ENCODE results near the gene KCNJ14. TPM values are rescaled to one million over a fixed set of nuclear protein-coding genes. Genes with fewer than 3 reads are reported as not detected.

The KCNJ14 gene
- total RNA-seq, 1 donor from 2014 or later, result 0.76 TPM

DNA sequence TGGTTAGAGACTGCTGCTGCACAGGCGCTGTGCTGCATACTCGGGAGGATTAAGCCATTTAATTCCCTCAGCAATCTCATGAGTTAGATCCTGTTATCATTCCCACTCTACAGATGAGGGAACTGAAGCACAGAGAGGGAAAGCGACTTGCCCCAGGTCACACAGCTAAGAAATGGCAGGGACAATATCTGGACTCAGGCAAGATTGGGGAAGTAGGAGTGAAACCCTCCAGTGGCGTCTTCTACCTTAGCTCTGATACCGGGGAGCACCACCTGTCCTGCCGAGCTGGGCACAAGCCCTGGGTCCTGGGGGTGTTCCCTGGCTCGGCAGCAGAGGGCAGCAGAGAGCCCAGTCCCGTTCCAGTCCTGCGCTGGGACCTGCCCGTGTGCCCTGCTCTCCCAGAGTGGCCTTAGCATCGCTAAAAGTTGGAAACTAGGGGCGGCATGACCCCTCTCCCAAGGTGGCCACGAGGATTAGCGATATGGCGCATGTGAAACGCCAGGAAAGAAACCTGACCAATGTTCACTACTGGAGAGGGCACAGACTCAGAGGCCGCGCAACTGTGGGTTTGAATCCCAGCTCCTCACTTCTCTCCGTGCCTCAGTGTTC is 34.3 kb downstream of the KCNJ14 start:
- ATAC-seq, result peak; percentile 15

GRCh38 chr19:48490981-48491792 is 35.8 kb downstream of the KCNJ14 start:
- ATAC-seq, result no peak

- ATAC-seq, result no peak
Measured at GRCh38 chr19:48491793-48492123, 36.4 kb downstream of the KCNJ14 start.

DNA sequence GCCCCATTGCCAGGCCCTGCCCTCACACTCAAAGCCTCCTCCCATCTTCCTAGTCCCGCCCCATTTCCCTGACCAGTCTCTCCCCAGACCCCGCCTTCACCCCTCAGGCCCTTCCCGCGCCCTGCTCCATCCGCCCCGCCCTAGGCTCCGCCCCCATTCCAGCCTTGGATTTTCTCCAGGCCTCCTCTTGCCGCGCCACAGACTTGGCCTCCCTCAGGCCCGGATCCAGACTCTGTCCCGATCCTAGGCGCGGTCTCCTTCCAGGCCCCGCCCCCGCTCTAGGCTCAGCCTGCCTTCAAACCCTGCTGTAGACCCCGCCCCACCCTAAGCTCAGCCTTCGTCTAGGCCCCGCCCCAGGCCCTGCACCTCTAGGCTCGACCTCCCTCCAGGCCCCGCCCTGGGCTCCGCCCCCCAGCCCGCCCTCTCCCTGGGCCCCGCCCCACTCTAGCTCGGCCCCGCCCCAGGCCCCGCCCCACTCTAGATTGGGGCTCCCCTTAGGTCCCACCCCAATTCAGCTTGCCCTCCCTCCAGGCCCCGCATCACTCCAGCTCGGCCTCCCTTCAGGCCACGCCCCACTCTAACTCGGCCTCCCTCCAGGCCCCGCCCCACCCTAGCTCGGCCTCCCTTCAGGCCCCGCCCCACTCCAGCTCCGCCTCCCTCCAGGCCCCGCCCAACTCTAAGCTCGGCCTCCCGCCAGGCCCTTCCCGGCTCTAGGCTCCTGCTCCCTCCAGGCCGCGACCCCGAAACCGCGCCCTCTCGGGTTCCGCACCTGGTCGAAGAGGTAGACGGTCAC is 37.7 kb downstream of the KCNJ14 start:
- peak; percentile 89 for ATAC-seq

DNA sequence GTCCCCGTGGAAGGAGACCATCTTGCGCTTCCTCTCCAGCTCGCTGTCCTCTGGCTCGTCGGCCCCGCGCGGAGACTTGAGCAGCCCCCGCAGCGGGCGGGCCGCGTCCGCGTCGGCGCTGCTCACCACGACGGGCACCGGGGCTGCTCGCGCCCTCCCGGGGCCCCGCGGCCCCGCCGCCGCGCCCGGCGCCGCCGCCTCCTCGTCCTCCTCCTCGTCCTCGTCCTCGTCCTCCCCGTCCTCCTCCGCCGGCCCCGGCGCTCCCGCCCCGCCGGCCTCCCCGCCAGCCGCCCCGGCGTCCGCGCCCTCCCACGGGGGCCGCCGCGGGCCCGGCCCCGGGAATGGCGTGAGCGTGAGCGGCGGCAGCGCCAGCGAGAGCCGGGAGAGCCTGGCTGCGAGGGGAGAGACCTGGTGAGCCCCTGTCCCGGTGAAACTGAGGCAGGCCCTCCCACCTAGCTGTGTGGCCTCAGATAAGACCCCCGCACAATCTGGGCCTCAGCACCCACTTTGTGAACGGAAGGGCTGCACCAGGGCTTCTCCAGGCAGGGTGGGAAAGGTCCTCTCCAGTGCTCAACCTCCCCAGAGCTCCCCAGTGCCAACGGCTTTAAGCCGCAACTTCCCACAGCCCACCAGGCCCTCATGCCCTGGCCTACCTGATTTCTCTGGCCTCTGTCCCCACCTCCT is 38.5 kb downstream of the KCNJ14 start:
- ATAC-seq, result no peak

DNA sequence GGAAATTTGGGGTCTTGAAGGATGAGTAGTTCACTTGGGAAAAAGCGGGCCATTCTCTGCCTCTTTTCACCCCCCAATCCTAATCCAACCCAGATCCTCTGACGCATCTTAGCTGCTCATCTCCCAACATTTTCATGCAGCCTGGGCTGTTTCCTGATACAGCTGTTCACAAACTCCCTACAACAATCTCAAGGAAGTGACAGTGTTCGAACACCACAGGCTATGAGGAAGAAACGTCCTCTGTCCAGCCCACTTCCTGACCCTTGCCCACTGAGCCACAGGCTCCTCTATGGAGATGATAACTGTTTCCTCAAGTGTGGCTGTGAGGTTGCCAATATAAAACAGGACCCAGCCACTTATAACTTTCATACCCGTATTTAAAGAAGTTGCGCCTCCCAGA is 40.0 kb downstream of the KCNJ14 start:
- ATAC-seq, result no peak

DNA sequence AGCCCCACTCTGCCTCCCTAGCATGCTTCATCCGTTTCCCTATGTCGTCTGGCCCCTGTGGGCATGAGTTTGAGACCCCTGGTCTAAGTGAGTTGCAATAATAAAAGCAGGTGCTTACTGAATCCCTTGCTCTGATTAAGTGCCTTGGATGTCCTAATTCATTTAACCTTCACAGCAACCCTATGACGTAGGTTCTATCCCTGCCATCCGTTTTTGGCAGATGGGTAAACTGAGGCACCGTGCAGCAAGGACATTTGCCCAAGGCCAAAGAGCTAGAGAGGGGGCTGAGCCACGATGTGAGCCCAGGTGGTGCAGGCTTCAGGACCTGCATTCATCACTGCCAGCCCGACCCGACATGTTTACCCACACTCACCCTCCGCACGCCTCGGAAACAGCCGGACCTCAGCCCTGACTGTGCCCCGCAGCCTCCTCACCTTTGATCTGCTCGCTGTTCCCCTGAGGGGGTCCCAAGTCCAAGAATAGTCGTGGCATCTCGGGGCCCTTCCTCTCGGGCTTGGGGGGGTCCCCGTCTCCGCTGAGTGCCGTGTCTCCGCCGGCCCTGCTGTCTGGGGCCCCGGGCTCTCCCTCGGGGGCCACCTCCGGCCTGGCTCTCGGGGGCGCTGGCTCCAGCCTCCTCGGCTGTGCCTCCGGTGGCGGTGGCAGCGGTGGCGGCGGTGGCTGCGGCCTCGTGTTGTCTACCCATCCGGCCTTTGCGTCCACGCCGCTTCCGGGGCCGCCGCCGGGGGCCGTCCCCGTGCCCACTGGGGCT is 41.8 kb downstream of the KCNJ14 start:
- ATAC-seq, result no peak

DNA sequence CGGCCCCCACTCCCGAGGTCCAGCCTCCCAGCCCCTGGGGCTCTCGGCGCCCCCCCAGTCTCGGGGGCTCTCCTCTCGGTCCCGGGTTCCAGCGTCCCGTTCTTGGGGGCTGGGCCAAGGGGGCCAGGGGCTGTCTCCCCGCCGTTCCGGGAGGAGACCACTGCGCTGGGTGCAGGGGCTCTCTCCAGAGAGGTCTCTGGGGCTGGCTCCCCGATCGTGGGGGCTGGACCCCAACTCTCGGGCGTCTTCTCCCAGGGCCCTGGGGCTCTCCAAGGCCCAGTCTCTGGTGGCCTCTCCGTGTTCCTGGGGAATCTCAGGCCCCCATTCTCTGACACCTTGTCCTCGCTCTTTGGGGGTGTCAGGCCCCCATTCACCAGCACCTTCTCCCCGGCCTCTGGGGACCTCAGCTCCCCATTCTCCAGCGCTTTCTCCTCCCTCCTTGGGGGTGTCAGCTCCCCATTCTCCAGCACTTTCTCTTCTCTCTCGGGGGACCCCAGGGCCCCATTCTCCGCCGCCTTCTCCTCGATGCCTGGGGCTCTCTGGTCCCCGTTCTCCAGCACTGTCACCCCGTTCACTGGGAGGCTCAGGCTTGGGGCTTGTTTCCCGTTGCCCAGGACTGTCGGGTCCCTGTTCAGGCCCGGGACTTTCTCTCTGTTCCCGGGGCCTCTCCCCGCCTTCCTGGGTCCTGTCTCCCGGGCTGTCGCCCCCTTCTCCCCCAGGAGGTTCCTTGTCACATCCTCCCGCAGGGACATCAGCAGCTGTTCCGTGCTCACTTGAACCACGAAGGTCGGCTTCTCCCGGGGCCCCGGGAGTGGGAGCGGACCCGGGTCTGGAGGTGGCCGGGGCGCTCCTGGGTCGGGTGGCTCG is 42.6 kb downstream of the KCNJ14 start:
- ATAC-seq, result no peak

DNA sequence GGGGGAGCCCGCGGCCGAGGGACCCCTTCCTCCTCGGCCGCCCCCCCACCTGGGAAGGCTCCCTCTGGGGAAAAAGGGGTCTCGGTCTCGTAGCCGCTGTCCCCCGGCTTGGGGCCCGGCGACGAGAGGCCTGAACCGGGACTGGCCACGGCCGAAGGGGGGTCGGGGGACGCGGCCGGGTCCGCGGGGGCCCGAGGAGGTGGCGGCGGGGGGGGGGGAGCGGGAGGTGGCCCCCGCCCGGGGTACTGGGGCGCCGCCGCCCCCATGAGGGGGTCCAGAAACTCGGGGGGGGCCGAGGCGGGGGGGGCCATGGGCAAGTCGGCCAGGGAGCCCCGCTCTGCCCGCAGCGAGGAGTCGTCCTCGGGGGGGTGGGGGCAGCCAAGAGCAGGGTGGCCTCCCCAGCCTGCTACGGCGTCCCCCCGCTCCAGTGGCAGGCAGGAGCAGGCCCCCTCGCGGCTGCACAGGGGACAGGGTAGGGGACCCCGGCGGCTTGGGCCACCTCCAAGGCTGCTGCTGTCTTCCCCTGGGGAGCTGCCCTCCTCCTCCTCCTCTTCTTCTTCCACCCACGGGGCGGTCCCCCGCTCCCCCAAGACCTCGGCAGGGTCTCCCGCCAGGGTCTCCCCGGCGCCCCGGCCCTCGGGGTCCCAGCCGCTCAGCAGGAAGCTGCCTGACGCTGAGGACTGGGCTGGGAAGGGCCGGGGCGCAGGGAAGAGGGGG is 43.4 kb downstream of the KCNJ14 start:
- ATAC-seq, result no peak

DNA sequence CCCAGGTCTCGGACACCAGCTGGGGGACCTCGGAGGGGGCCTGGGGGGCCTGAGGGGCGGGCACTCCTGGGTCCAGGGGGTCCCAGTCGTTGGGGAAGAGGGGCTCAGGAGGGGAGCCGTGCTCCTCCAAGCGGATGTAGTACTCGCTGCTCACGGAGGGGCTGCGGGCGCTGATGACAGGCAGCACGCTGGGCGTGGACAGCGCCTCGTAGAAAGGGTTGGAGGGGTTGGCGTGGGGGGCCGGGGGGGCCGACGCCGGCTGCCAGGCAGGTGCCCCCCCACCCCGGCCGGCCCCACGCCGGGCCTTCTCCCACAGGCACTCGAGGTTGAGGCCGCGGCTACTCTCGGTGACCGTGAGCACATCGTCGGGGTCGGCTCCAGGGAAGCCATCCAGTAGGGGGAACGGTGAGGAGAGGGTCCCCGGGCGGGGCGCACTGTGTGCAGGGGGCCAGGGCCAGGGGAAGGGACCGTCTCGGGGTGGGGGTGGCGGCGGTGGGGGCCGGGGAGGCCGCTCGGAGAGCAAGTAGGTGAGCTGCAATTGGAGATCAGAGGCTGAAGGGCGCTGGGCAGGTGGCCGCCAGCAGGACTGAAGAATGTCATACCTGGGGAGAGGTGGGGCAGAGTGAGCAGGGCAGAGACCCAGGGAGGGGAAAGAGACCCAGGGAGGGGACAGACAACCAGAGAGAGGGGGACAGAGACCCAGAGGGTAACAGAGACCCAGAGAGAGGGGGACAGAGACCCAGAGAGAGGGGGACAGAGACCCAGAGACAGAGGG is 44.1 kb downstream of the KCNJ14 start:
- ATAC-seq, result no peak

DNA sequence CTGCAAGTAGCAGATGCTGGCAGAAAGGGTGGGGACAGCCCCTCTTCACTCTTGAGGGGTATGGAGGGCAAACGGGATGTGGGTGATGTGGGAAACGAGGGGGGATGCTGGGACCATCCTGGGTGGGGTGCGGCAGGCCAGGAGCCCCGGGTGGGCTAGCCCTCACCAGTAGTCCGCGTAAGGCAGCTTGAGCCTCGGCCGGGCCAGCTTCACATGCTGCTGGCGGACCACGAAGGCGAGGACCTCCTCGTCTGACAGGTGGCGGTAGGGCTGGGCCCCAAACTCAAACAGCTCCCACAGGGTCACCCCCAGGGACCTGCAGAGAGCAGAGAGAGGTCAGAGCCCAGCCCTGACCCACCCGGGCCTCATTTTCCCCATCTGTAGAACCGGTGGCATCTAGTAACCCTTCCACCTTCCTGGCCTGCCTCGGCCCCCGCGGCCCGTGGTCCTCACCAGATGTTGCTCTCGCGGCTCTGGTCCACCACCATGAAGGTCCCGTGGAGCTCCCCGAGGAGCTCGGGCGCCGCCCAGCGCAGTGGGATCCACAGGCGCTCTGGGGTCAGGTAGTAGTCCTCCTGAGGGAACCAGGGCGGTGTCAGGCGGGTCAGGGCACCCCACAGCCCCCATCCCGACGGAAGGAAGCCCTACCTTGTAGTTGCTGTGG is 45.6 kb downstream of the KCNJ14 start:
- ATAC-seq, result no peak

DNA sequence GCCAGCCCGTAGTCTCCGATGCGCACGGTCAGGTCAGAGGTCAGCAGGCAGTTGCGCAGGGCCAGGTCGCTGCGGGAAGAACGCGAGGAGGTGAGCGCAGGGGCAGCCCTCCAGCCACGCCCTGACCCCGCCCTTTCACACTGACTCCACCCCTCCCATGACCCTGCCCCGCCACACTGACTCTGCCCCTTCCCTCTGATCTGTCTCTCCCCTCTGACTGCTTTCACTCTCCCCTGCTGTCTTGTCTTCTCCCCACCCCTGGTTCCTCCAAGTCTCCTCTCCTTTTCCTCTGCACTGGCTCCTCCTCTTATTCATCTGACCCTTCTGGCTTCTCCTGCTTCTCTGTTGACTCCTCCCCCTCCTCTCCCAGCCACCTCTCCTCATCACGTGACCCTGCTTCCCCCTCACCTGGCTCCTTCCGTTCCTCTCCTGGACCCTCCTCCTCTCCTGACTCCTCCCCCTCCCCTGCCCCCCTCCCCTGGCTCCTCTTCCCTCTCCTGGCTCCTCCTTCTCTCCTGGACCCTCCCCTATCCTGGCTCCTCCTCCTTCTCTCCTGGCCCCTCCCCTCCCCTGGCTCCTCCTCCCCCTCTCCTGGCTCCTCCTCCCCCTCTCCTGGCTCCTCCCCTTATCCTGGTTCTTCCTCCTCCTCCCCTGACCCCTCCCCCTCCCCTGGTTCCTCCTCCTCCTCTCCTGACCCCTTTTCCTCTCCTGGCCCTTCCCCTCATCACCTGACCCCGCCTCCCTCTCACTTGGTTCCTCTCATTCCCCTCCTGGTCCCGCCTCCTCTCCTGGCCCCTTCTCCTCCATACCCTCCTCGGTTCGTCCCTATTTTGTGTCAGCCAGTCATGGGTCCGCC is 46.3 kb downstream of the KCNJ14 start:
- peak; percentile 83 for ATAC-seq

- ATAC-seq, result no peak
Measured at GRCh38 chr19:48502350-48503018, 47.1 kb downstream of the KCNJ14 start.

DNA sequence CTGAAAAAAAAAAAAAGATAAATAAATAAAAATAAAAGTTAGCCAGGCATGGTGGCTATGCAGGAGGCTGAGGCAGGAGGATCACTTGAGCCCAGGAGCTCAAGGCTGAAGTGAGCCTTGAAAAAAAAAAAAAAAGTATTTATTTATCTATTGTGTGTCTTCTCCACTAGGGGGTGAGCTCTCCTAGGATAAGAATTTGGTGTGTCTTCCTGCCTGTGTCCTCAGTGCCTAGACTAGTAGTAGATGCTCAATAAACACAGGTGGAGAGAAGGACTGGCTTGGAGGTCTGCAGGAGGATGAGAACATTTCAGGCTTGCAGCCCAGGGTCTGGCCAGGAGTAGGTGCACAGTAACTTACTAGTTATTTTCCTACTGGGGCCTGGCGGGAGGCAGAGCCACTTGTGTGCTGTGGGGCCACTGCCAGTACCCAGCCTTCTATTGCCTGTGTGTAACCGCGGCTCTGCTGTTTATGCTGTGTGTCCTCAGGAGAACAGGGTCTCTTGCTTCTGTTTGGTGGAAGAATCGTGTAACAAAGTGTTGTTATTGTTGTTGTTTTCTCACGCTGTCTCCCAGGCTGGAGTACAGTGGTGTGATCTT is 50.9 kb downstream of the KCNJ14 start:
- no peak for ATAC-seq

GRCh38 chr19:48507911-48508439 is 52.6 kb downstream of the KCNJ14 start:
- ATAC-seq, result no peak

- ATAC-seq, result no peak
Measured at GRCh38 chr19:48508729-48509411, 53.5 kb downstream of the KCNJ14 start.
